WI38 (cell line): ENCODE results near the gene TNK1.
A peak's percentile ranks its signal among the peaks of the same experiment; 100 is the strongest.

ENCODE experiments used
- H3K4me3 ChIP-seq: 2 replicates; pipeline ENCODE4 v1.5.1; 2011; ENCODE audit warnings: low read depth, mild to moderate bottlenecking, control low read depth, low read length
- TF ChIP-seq, protein P1 (sequence below): IDR thresholded peaks from 2 replicates; pipeline ENCODE4 v1.5.1; 2012; ENCODE audit warnings: low read depth, mild to moderate bottlenecking, control low read depth, low read length

Gene TNK1

DNA sequence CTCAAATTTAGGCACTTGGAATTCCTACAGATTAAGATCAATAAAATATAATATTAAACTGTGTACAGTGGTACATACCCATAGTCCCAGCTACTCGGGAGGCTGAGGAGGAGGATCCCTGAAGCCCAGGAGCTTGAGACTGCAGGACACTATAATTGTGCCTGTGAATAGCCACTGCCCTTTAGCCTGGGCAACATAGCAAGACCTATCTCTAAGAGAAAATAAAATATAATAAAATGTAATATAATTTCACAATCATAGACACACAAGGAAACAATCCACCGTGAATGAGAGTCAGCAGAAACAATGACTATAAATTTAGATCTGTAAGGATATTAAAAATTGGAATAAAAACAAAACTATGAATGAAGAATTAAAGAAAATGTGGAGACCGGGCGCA is 10.0 kb upstream of the TNK1 start:
- TF ChIP-seq, protein P1, sequence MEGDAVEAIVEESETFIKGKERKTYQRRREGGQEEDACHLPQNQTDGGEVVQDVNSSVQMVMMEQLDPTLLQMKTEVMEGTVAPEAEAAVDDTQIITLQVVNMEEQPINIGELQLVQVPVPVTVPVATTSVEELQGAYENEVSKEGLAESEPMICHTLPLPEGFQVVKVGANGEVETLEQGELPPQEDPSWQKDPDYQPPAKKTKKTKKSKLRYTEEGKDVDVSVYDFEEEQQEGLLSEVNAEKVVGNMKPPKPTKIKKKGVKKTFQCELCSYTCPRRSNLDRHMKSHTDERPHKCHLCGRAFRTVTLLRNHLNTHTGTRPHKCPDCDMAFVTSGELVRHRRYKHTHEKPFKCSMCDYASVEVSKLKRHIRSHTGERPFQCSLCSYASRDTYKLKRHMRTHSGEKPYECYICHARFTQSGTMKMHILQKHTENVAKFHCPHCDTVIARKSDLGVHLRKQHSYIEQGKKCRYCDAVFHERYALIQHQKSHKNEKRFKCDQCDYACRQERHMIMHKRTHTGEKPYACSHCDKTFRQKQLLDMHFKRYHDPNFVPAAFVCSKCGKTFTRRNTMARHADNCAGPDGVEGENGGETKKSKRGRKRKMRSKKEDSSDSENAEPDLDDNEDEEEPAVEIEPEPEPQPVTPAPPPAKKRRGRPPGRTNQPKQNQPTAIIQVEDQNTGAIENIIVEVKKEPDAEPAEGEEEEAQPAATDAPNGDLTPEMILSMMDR: no peak
- H3K4me3 ChIP-seq: no peak overlapping the region

DNA sequence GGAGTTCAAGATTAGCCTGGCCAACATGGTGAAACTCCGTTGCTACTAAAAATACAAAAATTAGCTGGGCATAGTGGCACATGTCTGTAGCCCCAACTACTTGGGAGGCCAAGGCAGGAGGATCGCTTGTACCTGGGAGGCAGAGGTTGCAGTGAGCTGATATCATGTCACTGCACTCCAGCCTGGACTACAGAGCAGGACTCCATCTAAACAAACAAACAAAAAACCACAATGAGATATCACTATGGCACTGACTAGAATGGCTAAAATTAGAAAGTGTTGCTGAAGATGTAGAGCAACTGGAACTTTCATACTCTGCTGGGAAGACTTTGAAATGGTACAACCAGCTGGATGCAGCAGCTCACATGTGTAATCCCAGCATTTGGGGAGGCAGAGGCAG is 6.5 kb upstream of the TNK1 start:
- no peak overlapping the region for H3K4me3 ChIP-seq
- TF ChIP-seq, protein P1: no peak

DNA sequence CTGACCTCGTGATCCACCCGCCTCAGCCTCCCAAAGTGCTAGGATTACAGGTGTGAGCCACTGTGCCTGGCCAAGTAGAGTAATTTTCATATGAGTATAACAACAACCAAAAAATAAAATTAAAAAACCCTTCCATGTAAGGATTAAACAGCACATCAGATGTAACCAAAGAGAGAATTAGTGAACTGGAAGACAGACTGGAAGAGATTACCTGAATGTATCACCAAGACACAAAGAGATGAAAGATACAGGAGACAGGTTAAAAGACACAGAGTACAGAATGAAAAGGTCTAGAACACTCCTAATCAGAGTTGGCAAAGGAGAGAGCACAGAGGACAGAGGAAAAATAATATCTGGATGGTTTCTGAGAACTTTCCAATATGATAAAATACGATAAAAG is 1.8 kb upstream of the TNK1 start:
- TF ChIP-seq, protein P1: no peak
- H3K4me3 ChIP-seq: no peak overlapping the region

DNA sequence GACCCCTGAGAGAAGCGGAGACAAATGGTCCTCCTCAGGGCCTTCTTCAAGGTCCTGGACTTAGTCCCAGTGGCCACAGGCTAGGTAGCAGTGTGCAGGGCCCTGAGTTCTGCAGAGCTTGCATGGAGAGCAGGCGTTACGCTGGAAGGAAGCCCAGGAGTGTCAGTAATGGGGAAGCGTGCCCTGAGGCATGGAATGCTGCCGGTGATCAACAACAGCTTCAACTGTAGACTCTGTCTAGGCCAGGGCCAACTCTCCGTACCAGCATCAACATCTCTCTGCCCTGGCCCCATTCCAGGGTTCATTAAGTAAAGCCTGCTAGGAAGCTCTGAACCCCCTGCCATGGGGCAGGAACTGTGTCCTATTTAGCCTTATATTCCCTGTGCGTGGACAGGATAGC is 568 bp upstream of the TNK1 start:
- TF ChIP-seq, protein P1: no peak
- no peak overlapping the region for H3K4me3 ChIP-seq

DNA sequence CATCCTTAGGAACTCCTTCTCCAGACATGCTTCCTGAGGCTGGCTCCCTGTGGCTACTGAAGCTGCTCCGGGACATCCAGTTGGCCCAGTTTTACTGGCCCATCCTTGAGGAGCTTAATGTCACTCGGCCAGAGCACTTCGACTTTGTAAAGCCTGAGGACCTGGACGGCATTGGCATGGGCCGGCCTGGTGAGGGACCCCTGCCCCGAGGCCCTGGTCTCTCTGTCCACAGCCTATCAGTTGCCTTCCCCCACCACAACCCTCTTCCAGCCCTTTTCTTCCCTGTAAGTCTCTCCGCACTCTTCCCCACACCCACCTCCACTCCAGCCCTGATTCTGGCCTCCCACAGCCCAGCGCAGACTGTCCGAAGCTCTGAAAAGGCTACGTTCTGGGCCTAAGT is 2.0 kb downstream of the TNK1 start:
- TF ChIP-seq, protein P1: no peak
- no peak overlapping the region for H3K4me3 ChIP-seq

DNA sequence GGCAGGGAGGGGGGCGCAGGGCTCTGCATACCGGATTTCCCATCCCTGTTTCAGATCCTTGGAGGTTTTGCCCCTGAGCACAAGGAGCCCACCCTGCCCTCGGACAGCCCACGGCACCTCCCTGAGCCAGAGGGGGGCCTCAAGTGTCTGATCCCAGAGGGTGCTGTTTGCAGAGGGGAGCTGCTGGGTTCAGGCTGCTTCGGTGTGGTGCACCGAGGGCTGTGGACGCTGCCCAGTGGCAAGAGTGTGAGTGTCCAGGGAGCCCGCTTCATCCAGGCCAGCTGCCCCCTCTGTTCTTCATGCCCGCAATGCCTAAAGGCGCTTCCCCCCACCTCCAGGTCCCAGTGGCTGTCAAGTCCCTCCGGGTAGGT is 2.5 kb downstream of the TNK1 start:
- no peak overlapping the region for H3K4me3 ChIP-seq
- TF ChIP-seq, protein P1: no peak

DNA sequence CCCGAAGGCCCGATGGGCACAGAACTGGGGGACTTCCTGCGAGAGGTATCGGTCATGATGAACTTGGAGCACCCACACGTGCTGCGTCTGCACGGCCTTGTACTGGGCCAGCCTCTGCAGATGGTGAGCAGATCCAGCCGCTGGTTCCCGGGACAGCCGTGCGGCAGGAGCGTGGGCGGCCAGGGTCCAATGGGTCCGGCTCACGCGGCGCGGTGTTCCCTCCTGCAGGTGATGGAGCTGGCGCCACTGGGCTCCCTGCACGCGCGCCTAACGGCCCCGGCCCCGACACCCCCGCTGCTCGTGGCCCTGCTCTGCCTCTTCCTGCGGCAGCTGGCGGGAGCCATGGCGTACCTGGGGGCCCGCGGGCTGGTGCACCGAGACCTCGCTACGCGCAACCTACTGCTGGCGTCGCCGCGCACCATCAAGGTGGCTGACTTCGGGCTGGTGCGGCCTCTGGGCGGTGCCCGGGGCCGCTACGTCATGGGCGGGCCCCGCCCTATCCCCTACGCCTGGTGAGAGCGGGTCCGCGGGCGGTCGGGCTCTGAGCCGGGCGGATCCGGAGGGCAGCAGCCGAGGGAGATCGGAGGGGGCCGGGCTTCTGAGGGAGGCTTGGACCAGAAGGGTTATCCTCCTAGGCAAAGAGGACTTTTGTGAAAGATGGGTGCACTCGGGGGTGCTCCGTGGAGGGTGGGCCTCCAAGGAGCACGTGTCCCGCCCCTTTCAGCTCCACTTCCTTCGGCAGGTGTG is 3.0 kb downstream of the TNK1 start:
- TF ChIP-seq, protein P1: no peak
- H3K4me3 ChIP-seq: peak overlapping the region; percentile 51
